Measurements from ENCODE around the gene MASTL.

MASTL gene

DNA sequence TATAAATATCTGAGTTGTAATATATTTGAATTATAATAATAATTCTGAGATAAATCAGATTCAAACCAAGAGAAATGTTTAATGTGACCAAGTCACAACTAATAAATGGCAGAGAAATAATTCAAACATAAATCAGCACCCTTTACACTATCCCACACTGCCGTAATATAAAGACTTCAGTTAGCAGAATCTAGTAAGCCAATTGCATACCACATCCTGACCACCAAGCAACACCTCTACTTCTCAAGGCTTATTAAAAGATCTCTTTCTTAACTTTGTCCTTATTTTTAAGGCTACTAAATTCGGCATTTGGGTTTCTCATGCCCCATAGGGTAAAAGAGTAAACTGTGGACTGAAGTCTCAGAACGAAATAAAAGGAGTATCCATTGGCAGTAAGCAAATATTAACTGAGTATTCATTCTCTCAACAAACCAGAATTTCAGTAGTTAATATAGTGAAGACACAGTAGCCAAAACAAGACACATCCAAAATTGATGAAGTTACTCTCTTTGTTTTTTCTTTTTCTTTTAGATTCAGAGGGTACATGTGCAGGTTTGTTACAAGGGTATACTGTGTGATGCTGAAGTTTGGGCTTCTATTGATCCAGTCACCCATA, 70.6 kb downstream of the MASTL start:
- no peak for DNase-seq (ENCODE audit: low read depth)

DNA sequence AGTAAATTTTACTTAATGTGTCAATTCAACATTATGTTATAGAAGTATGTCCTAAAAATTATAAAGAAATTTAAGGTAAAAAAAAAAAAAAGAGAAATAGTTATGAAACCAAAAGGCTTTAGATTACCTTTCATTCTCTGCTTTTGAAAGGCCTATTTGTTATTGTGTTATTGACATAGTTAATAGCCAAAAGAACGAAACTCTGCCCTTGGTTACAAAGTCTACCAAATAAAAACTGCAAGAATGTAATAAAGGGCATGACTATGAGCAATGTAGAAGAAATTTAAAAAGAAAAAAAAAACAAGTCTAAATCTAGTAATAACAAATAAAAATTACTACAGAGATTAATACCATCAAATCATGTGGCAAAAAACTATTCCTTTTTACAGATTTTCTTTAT, 74.9 kb downstream of the MASTL start:
- no peak for DNase-seq (ENCODE audit: low read depth)

DNA sequence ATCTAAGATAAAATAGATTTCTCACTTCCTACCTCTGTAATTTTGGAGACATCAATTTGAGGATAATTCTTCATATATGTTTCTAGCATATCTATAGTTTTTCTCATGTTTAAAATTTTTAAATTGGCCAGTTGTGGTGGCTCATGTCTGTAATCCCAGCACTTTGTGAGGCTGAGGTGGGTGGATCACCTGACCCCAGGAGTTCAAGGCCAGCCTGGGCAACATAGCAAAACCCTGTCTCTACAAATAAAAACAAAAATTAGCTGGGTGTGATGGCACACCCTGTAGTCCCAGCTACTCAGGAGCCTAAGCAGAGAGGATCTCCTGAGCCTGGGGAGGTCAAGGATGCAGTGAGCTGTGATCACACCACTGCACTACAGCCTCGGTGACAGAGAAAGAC, 80.6 kb downstream of the MASTL start:
- no peak for DNase-seq (ENCODE audit: low read depth)

Data from fibroblast of gingiva (primary cell).